Measurements from ENCODE around the gene QRSL1.
A peak's percentile ranks its signal among the peaks of the same experiment; 100 is the strongest.

- TF ChIP-seq CTCF (IDR thresholded peaks at IDR 0.05; ENCODE audit: insufficient read depth, low read length, poor library complexity, severe bottlenecking) (peak; percentile 45), EZH2phosphoT487 (conservative IDR thresholded peaks at IDR 0.05; ENCODE audit: low read length) (no peak)
Measured at GRCh38 chr6:106608080-106608668, 21.2 kb upstream of the QRSL1 start.

All from SU-DHL-6 (cell line).